GM23338 (cell line): ENCODE measurements around the gene NTM. TPM values are rescaled to one million over a fixed set of nuclear protein-coding genes. Genes with fewer than 3 reads are reported as not detected.

ENCODE experiments used
- ATAC-seq: fragments of 200-7000 bp; cut with Tn5 transposase; 3 replicates; pipeline ENCODE4 v1.9.1; 2020
- DNase-seq: peaks from one replicate; pipeline ENCODE4 v3.0.0-alpha.2; 2015; ENCODE audit warnings: low spot score
- H2AFZ ChIP-seq: fragments of 200-600 bp; sonication (generic); 2 replicates; pipeline ENCODE4 v1.8.0; 2016; ENCODE audit warnings: antibody characterized with exemption, mild to moderate bottlenecking, moderate library complexity
- H3F3A ChIP-seq: fragments of 200-600 bp; sonication (generic); replicated peaks from 2 replicates; pipeline ENCODE4 v1.8.0; 2017; ENCODE audit warnings: antibody characterized with exemption, mixed run types, low read depth
- H3K27ac ChIP-seq: fragments of 200-600 bp; sonication (generic); 2 replicates; pipeline ENCODE4 v1.6.1; 2016; ENCODE audit warnings: low read depth
- H3K27me3 ChIP-seq: fragments of 200-600 bp; sonication (generic); 2 replicates; pipeline ENCODE4 v1.8.0; 2016; ENCODE audit warnings: mild to moderate bottlenecking, mixed run types, moderate library complexity; ENCODE audit not compliant: insufficient read depth
- H3K36me3 ChIP-seq: fragments of 200-600 bp; sonication (generic); 2 replicates; pipeline ENCODE4 v1.8.0; 2016; ENCODE audit warnings: mild to moderate bottlenecking; ENCODE audit not compliant: insufficient read depth
- H3K4me1 ChIP-seq: fragments of 200-600 bp; sonication (generic); 2 replicates; pipeline ENCODE4 v1.8.0; 2016; ENCODE audit warnings: mild to moderate bottlenecking, moderate library complexity; ENCODE audit not compliant: insufficient read depth
- H3K4me2 ChIP-seq: fragments of 200-600 bp; sonication (generic); 2 replicates; pipeline ENCODE4 v1.7.1; 2017; ENCODE audit warnings: mixed run types
- H3K4me3 ChIP-seq: fragments of 200-600 bp; sonication (generic); 2 replicates; pipeline ENCODE4 v1.6.1; 2016; ENCODE audit warnings: mixed run types
- H3K79me2 ChIP-seq: fragments of 200-600 bp; sonication (generic); replicated peaks from 2 replicates; pipeline ENCODE4 v1.8.0; 2017; ENCODE audit warnings: mild to moderate bottlenecking; ENCODE audit not compliant: insufficient read depth
- H3K9me2 ChIP-seq: fragments of 200-600 bp; sonication (generic); 2 replicates; pipeline ENCODE4 v1.8.0; 2017; ENCODE audit not compliant: insufficient read depth
- H4K20me1 ChIP-seq: fragments of 200-600 bp; sonication (generic); replicated peaks from 2 replicates; pipeline ENCODE4 v1.8.0; 2017; ENCODE audit warnings: mild to moderate bottlenecking; ENCODE audit not compliant: insufficient read depth
- H3K27ac Mint-ChIP-seq: 2 replicates; pipeline ENCODE4 v1.8.0; 2020; ENCODE audit warnings: inconsistent platforms, mild to moderate bottlenecking, moderate library complexity, mixed read lengths
- H3K27me3 Mint-ChIP-seq: 3 replicates; pipeline ENCODE4 v1.8.0; 2022; ENCODE audit warnings: low read depth, mild to moderate bottlenecking, moderate library complexity, mixed read lengths, inconsistent platforms; ENCODE audit not compliant: insufficient read depth, poor library complexity
- H3K36me3 Mint-ChIP-seq: 3 replicates; pipeline ENCODE4 v1.8.0; 2021; ENCODE audit warnings: low read depth, mild to moderate bottlenecking, inconsistent platforms, moderate library complexity, mixed read lengths
- H3K4me1 Mint-ChIP-seq: 3 replicates; pipeline ENCODE4 v1.8.0; 2020; ENCODE audit warnings: mild to moderate bottlenecking, inconsistent platforms, mixed read lengths
- H3K4me3 Mint-ChIP-seq: 3 replicates; pipeline ENCODE4 v1.8.0; 2021; ENCODE audit warnings: moderate library complexity, mild to moderate bottlenecking, inconsistent platforms, mixed read lengths
- H3K9me3 Mint-ChIP-seq: 3 replicates; pipeline ENCODE4 v1.8.0; 2020; ENCODE audit warnings: moderate library complexity, mild to moderate bottlenecking, inconsistent platforms, mixed read lengths
- CTCF ChIP-seq, 2 experiments: fragments of 200-600 bp in 1 of 2; sonication (generic) in 1 of 2; conservative IDR thresholded peaks; 2 replicates each; pipeline versions ENCODE4 v1.5.1 to v1.6.1; 2016 to 2017; ENCODE audit warnings: antibody characterized with exemption in 2 of 2, low read depth in 2 of 2, mild to moderate bottlenecking in 2 of 2, moderate library complexity in 1 of 2
- ETS1 ChIP-seq: IDR thresholded peaks from 2 replicates; pipeline ENCODE4 v1.6.1; 2016; ENCODE audit warnings: antibody characterized with exemption
- EZH2 ChIP-seq: fragments of 200-600 bp; sonication (generic); IDR thresholded peaks from one replicate; pipeline ENCODE4 v1.8.0; 2017; ENCODE audit warnings: antibody characterized with exemption, mild to moderate bottlenecking, low read depth; ENCODE audit not compliant: unreplicated experiment
- EZH2phosphoT487 ChIP-seq: fragments of 200-600 bp; sonication (generic); IDR thresholded peaks from one replicate; pipeline ENCODE4 v1.8.1; 2018; ENCODE audit warnings: antibody characterized with exemption; ENCODE audit not compliant: unreplicated experiment
- JUNB ChIP-seq: IDR thresholded peaks from one replicate; pipeline ENCODE4 v1.6.1; 2016; ENCODE audit warnings: antibody characterized with exemption; ENCODE audit not compliant: unreplicated experiment
- NANOG ChIP-seq: IDR thresholded peaks from 2 replicates; pipeline ENCODE4 v1.6.1; 2016; ENCODE audit warnings: antibody characterized with exemption, borderline replicate concordance
- REST ChIP-seq: IDR thresholded peaks from one replicate; pipeline ENCODE4 v1.6.1; 2018; ENCODE audit warnings: antibody characterized with exemption; ENCODE audit not compliant: unreplicated experiment
- STAT1 ChIP-seq: IDR thresholded peaks from one replicate; pipeline ENCODE4 v1.6.1; 2016; ENCODE audit warnings: antibody characterized with exemption; ENCODE audit not compliant: unreplicated experiment
- ZNF114 ChIP-seq: fragments of 250-450 bp; sonication (Bioruptor Pico); IDR thresholded peaks from 2 replicates; pipeline ENCODE4 v1.5.0; 2020; ENCODE audit warnings: mild to moderate bottlenecking, moderate library complexity
- ZNF331 ChIP-seq: fragments of 250-450 bp; sonication (Bioruptor Pico); IDR thresholded peaks from 2 replicates; pipeline ENCODE4 v1.5.0; 2020; ENCODE audit warnings: low read depth, mild to moderate bottlenecking, moderate library complexity
- polyA plus RNA-seq: library from polyadenylated mRNA; unstranded; fragments of >200 nt; fragmentation: Nextera tagmentation; extraction: Ambion mirVana; gene quantifications from 2 replicates; pipeline ENCODE4 v1.2.1, GENCODE V29; 2016
- total RNA-seq: library from RNA; depleted of rRNA; stranded (reverse); fragments of >200 nt; shearing (Covaris generic); gene quantifications from 2 replicates; pipeline ENCODE4 v1.2.3, GENCODE V29; 2014

The NTM gene
- total and polyA plus RNA-seq, 2 experiments from 2014 or later, result 10.6 to 14.6 TPM

- H3K27ac ChIP-seq, result no peak overlapping the region
- H2AFZ ChIP-seq, result no peak overlapping the region
- ATAC-seq (no peak), DNase-seq (no peak)
- Mint-ChIP-seq H3K27ac (no peak overlapping the region), H3K4me1 (peaks cover 25% of the 10 kb centered on the region), H3K36me3 (no peaks in the 10 kb centered on the region; the same call in 2 of the 3 replicates), H3K4me3 (no peak overlapping the region), H3K9me3 (no peaks in the 10 kb centered on the region), H3K27me3 (peaks cover 18% of the 10 kb centered on the region)
- no peaks in the 10 kb centered on the region for H4K20me1 ChIP-seq
- H3K4me3 ChIP-seq, result no peak overlapping the region
- H3K4me1 ChIP-seq, result 0 out of 2 replicates have a peak, but pooled peaks cover 6% of the 10 kb centered on the region
- H3K79me2 ChIP-seq, result no peaks in the 10 kb centered on the region
- TF ChIP-seq NANOG (no peak), ZNF114 (CRISPR knock-in tag) (no peak), ETS1 (no peak), ZNF331 (CRISPR knock-in tag) (no peak), EZH2phosphoT487 (no peak)
- H3F3A ChIP-seq, result no peaks in the 10 kb centered on the region
- no peaks in the 10 kb centered on the region for H3K27me3 ChIP-seq
- no peak overlapping the region for H3K4me2 ChIP-seq
- no peaks in the 10 kb centered on the region for H3K36me3 ChIP-seq
- H3K9me2 ChIP-seq, result no peaks in the 10 kb centered on the region
Measured at GRCh38 chr11:131609921-131610320, 239.5 kb downstream of the NTM start.

- ATAC-seq (no peak; the same call in 2 of the 3 replicates), DNase-seq (no peak)
- no peaks in the 10 kb centered on the region for H3K36me3 ChIP-seq
- no peak overlapping the region for H3K4me2 ChIP-seq
- H3K27me3 Mint-ChIP-seq, result peaks cover 19% of the 10 kb centered on the region
- H4K20me1 ChIP-seq, result no peaks in the 10 kb centered on the region
- no peak overlapping the region for H3K27ac ChIP-seq
- H3K9me2 ChIP-seq, result no peaks in the 10 kb centered on the region
- H3F3A ChIP-seq, result no peaks in the 10 kb centered on the region
- peaks cover 28% of the 10 kb centered on the region for H3K4me1 Mint-ChIP-seq
- no peak overlapping the region for H3K4me3 ChIP-seq
- H3K9me3 Mint-ChIP-seq, result no peaks in the 10 kb centered on the region
- no peak overlapping the region for H2AFZ ChIP-seq
- H3K36me3 Mint-ChIP-seq, result no peaks in the 10 kb centered on the region; the same call in 2 of the 3 replicates
- no peak overlapping the region for H3K4me3 Mint-ChIP-seq
- H3K27ac Mint-ChIP-seq, result no peak overlapping the region
- H3K4me1 ChIP-seq, result 0 out of 2 replicates have a peak, but pooled peaks cover 6% of the 10 kb centered on the region
- no peaks in the 10 kb centered on the region for H3K27me3 ChIP-seq
- H3K79me2 ChIP-seq, result no peaks in the 10 kb centered on the region
- TF ChIP-seq CTCF (conservative IDR thresholded peaks at IDR 0.05; ENCODE audit: low read depth in 2 of 2) (no peak), ZNF331 (CRISPR knock-in tag) (no peak), STAT1 (no peak), ETS1 (no peak), EZH2 (no peak), REST (no peak), NANOG (no peak), EZH2phosphoT487 (no peak), JUNB (no peak), ZNF114 (CRISPR knock-in tag) (no peak)
Measured at GRCh38 chr11:131611322-131611721, 240.9 kb downstream of the NTM start.
